HepG2 (cell line): ENCODE data around the gene DPH5. TPM values are rescaled to one million over a fixed set of nuclear protein-coding genes. Genes with fewer than 3 reads are reported as not detected.

ENCODE experiments used
- ATAC-seq: fragments of 200-7000 bp; cut with Tn5 transposase; 3 replicates; pipeline ENCODE4 v1.9.1; 2020; ENCODE audit warnings: mild to moderate bottlenecking, moderate library complexity
- BruUV-seq: library from RNA; stranded (reverse); fragments of 400-500 nt; replicated peaks from 2 replicates; lab custom pipeline; 2021; lab: Mats Ljungman, UMichigan
- CTCF ChIA-PET: fragments of 300-600 bp; formaldehyde crosslinking; extraction: SDS; loops from one replicate; lab custom pipeline; 2021; ENCODE audit warnings: low total read pairs, inconsistent platforms, low intra/inter-chr PET ratio; lab: Yijun Ruan, JAX
- POLR2A ChIA-PET: fragments of 350-600 bp; sonication (Branson Sonifier 250); formaldehyde crosslinking; loops from one replicate; lab custom pipeline; 2020; ENCODE audit warnings: antibody characterized with exemption, inconsistent platforms; lab: Yijun Ruan, JAX
- DNase-seq: peaks from one replicate; pipeline ENCODE4 v3.0.0-alpha.2; 2015; ENCODE audit warnings: low spot score
- FAIRE-seq: peaks from 3 replicates; lab custom pipeline; 2011; peaks lifted over from hg19 to GRCh38; lab: Jason Lieb, UNC
- H2AFZ ChIP-seq: one replicate; pipeline ENCODE4 v1.6.1; 2011; ENCODE audit warnings: low read length, inconsistent platforms
- H3K27ac ChIP-seq: fragments of 300-600 bp; 3 replicates; pipeline ENCODE4 v1.8.0; 2011; ENCODE audit warnings: mixed run types, mild to moderate bottlenecking, mixed read lengths, low read length, inconsistent platforms; ENCODE audit not compliant: insufficient read depth; ENCODE audit errors: extremely low read length
- H3K27me3 ChIP-seq, 2 experiments: fragments of 200-600 bp in 1 of 2; 2 replicates in 1 of 2; 3 replicates in 1 of 2; pipeline versions ENCODE4 v1.6.0 to v1.8.0; 2011; ENCODE audit warnings: low read length in 2 of 2, mild to moderate bottlenecking in 2 of 2, moderate library complexity in 2 of 2, inconsistent platforms in 1 of 2; ENCODE audit not compliant: insufficient read depth in 2 of 2, control insufficient read depth in 1 of 2
- H3K36me3 ChIP-seq, 2 experiments: fragments of 200-600 bp in 1 of 2; replicated peaks in 1 of 2; 2 replicates in 1 of 2; 3 replicates in 1 of 2; pipeline versions ENCODE4 v1.5.1 to v1.8.0; 2011; ENCODE audit warnings: low read length in 2 of 2, inconsistent platforms in 1 of 2; ENCODE audit not compliant: insufficient read depth in 2 of 2, control insufficient read depth in 1 of 2
- H3K4me1 ChIP-seq: 2 replicates; pipeline ENCODE4 v1.5.1; 2012; ENCODE audit warnings: low read length, inconsistent platforms; ENCODE audit not compliant: insufficient read depth
- H3K4me2 ChIP-seq: 2 replicates; pipeline ENCODE4 v1.6.0; 2011; ENCODE audit warnings: low read depth, low read length, inconsistent platforms
- H3K4me3 ChIP-seq, 3 experiments: fragments of 200-600 bp in 1 of 3; sonication (generic), shearing (Covaris generic) in 1 of 3; replicated peaks in 1 of 3; 2 replicates each; pipeline ENCODE4 v1.5.1; 2011 to 2016; ENCODE audit warnings: low read length in 3 of 3, inconsistent platforms in 2 of 3, low read depth in 2 of 3, mild to moderate bottlenecking in 2 of 3, control low read depth in 1 of 3, mixed read lengths in 1 of 3; ENCODE audit not compliant: insufficient read depth in 1 of 3
- H3K79me2 ChIP-seq: one replicate; pipeline ENCODE4 v1.6.1; 2011; ENCODE audit warnings: low read length, inconsistent platforms; ENCODE audit not compliant: insufficient read depth
- H3K9ac ChIP-seq: 2 replicates; pipeline ENCODE4 v1.6.0; 2011; ENCODE audit warnings: mild to moderate bottlenecking, low read depth, low read length, inconsistent platforms; ENCODE audit not compliant: insufficient read depth
- H3K9me3 ChIP-seq: 2 replicates; pipeline ENCODE4 v1.5.1; 2012; ENCODE audit warnings: mild to moderate bottlenecking, low read length
- H4K20me1 ChIP-seq: 2 replicates; pipeline ENCODE4 v1.6.0; 2011; ENCODE audit warnings: inconsistent platforms, mild to moderate bottlenecking, low read length, moderate library complexity; ENCODE audit not compliant: insufficient read depth
- IRF2 ChIP-seq: IDR thresholded peaks from 2 replicates; pipeline ENCODE4 v1.6.1; 2018; ENCODE audit warnings: missing genetic modification reagents, missing compliant biosample characterization
- MBD4 ChIP-seq: IDR thresholded peaks from 2 replicates; pipeline ENCODE4 v1.6.1; 2012; ENCODE audit warnings: low read length, inconsistent platforms, borderline replicate concordance
- MTA1 ChIP-seq: sonication (generic); formaldehyde crosslinking; IDR thresholded peaks from 2 replicates; pipeline ENCODE4 v1.4.0; 2020; ENCODE audit warnings: missing genetic modification reagents, mild to moderate bottlenecking, borderline replicate concordance
- NAIF1 ChIP-seq: sonication (generic); formaldehyde crosslinking; IDR thresholded peaks from 2 replicates; pipeline ENCODE4 v1.5.0; 2020; ENCODE audit warnings: mild to moderate bottlenecking, missing genetic modification reagents, borderline replicate concordance
- SNRNP70 ChIP-seq: fragments of 200-400 bp; formaldehyde crosslinking; IDR thresholded peaks from 2 replicates; pipeline ENCODE4 v1.6.1; 2017; ENCODE audit warnings: mild to moderate bottlenecking, low read depth, low read length, moderate library complexity
- WGBS: methylation state at CpG from one replicate; pipeline ENCODE4 v1.1.6; 2017; ENCODE audit warnings: low lambda C conversion rate; 5-methylcytosine and 5-hydroxymethylcytosine counted together
- in situ Hi-C: cut with HindIII; loops from 2 replicates; pipeline ENCODE4 v1.10.0; 2017; ENCODE audit warnings: low pct_unique_long_range_greater_than_20kb; ENCODE audit not compliant: extremely low pct_ligation_motif_present
- intact Hi-C: fragments of 100-400 bp; cut with micrococcal nuclease; formaldehyde crosslinking; loops from one replicate; pipeline ENCODE4 v1.10.0; 2022; ENCODE audit not compliant: unreplicated experiment
- polyA plus RNA-seq, 8 experiments: library from polyadenylated mRNA; depleted of rRNA in 3 of 8; stranded (reverse) in 7 of 8; unstranded in 1 of 8; fragments of >200 nt; fragmentation: Illumina TruSeq in 4 of 8; extraction: Trizol in 4 of 8; gene quantifications; 2 replicates each; pipeline versions ENCODE4 v1.2.1 to v1.2.3, GENCODE V29; 2011 to 2016; ENCODE audit warnings: low read depth in 4 of 8, missing spikeins in 1 of 8, mixed read lengths in 1 of 8; ENCODE audit not compliant: insufficient read depth in 1 of 8
- total RNA-seq, 5 experiments: library from RNA; depleted of rRNA; stranded (reverse); fragments of >200 nt; fragmentation: Illumina TruSeq; extraction: Trizol; gene quantifications; 2 replicates each; pipeline ENCODE4 v1.2.3, GENCODE V29; 2016; ENCODE audit warnings: low read depth in 1 of 5
- TF ChIP-seq, protein P1 (sequence below): sonication (generic); formaldehyde crosslinking; conservative IDR thresholded peaks from 2 replicates; pipeline ENCODE4 v1.4.0; 2020; ENCODE audit warnings: missing genetic modification reagents
- TF ChIP-seq, protein P2 (sequence below): sonication (generic); formaldehyde crosslinking; IDR thresholded peaks from 2 replicates; pipeline ENCODE4 v1.9.0; 2021; ENCODE audit warnings: missing genetic modification reagents, borderline replicate concordance
- TF ChIP-seq, protein P3 (sequence below): sonication (generic); formaldehyde crosslinking; IDR thresholded peaks from 2 replicates; pipeline ENCODE4; 2020; ENCODE audit warnings: missing genetic modification reagents, mild to moderate bottlenecking, borderline replicate concordance

DPH5 gene
- total and polyA plus RNA-seq, 2 of the 13 experiments (the other 11 are each of a cell fraction or from before 2014, with no cell fraction given) = 53.2 to 79.6 TPM

DNA sequence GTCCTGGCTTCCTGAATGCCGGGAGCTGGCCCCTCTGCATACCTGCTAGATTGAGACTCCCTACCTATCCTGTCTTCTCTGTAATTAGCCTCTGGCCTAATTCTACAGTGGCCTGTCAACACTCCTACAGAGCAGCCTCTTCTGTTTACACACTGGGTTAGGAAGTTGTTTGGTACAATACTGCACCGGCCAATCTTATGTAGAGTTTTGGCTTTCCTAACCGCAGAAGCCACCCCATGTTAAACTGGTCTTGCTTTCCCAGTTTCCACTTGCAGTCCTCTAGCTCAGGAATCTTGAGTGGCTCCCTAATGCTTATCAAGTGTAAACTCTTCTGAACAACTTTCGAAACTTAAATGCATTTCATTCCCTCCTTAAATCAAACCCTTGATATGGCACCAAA is 42.8 kb downstream of the DPH5 start:
- no peaks in the 10 kb centered on the region for H3K27me3 ChIP-seq
- in situ Hi-C loops (no loop called here), intact Hi-C loops (no loop called here)
- BruUV-seq = no TSS peak
- TF ChIP-seq, protein P1, sequence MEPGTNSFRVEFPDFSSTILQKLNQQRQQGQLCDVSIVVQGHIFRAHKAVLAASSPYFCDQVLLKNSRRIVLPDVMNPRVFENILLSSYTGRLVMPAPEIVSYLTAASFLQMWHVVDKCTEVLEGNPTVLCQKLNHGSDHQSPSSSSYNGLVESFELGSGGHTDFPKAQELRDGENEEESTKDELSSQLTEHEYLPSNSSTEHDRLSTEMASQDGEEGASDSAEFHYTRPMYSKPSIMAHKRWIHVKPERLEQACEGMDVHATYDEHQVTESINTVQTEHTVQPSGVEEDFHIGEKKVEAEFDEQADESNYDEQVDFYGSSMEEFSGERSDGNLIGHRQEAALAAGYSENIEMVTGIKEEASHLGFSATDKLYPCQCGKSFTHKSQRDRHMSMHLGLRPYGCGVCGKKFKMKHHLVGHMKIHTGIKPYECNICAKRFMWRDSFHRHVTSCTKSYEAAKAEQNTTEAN (CRISPR knock-in tag) = no peak
- TF ChIP-seq MTA1 (CRISPR knock-in tag) = no peak
- no peak for TF ChIP-seq SNRNP70
- TF ChIP-seq, protein P2, sequence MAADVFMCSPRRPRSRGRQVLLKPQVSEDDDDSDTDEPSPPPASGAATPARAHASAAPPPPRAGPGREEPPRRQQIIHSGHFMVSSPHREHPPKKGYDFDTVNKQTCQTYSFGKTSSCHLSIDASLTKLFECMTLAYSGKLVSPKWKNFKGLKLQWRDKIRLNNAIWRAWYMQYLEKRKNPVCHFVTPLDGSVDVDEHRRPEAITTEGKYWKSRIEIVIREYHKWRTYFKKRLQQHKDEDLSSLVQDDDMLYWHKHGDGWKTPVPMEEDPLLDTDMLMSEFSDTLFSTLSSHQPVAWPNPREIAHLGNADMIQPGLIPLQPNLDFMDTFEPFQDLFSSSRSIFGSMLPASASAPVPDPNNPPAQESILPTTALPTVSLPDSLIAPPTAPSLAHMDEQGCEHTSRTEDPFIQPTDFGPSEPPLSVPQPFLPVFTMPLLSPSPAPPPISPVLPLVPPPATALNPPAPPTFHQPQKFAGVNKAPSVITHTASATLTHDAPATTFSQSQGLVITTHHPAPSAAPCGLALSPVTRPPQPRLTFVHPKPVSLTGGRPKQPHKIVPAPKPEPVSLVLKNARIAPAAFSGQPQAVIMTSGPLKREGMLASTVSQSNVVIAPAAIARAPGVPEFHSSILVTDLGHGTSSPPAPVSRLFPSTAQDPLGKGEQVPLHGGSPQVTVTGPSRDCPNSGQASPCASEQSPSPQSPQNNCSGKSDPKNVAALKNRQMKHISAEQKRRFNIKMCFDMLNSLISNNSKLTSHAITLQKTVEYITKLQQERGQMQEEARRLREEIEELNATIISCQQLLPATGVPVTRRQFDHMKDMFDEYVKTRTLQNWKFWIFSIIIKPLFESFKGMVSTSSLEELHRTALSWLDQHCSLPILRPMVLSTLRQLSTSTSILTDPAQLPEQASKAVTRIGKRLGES = no peak
- TF ChIP-seq MBD4 = no peak
- TF ChIP-seq NAIF1 (CRISPR knock-in tag) = no peak
- no peak for TF ChIP-seq IRF2 (CRISPR knock-in tag)
- TF ChIP-seq, protein P3, sequence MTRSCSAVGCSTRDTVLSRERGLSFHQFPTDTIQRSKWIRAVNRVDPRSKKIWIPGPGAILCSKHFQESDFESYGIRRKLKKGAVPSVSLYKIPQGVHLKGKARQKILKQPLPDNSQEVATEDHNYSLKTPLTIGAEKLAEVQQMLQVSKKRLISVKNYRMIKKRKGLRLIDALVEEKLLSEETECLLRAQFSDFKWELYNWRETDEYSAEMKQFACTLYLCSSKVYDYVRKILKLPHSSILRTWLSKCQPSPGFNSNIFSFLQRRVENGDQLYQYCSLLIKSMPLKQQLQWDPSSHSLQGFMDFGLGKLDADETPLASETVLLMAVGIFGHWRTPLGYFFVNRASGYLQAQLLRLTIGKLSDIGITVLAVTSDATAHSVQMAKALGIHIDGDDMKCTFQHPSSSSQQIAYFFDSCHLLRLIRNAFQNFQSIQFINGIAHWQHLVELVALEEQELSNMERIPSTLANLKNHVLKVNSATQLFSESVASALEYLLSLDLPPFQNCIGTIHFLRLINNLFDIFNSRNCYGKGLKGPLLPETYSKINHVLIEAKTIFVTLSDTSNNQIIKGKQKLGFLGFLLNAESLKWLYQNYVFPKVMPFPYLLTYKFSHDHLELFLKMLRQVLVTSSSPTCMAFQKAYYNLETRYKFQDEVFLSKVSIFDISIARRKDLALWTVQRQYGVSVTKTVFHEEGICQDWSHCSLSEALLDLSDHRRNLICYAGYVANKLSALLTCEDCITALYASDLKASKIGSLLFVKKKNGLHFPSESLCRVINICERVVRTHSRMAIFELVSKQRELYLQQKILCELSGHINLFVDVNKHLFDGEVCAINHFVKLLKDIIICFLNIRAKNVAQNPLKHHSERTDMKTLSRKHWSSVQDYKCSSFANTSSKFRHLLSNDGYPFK (CRISPR knock-in tag) = no peak
- H3K9ac ChIP-seq = no peak overlapping the region
- no peaks in the 10 kb centered on the region for H3K4me1 ChIP-seq
- H3K9me3 ChIP-seq = no peaks in the 10 kb centered on the region
- DNase-seq = no peak
- CTCF ChIA-PET = no interaction called here
- no peak for FAIRE-seq
- H4K20me1 ChIP-seq = no peaks in the 10 kb centered on the region
- H3K36me3 ChIP-seq = peaks cover 1 to 3% of the 10 kb centered on the region in 2 experiments; a peak in 3 of 5 replicates
- no peak overlapping the region for H2AFZ ChIP-seq
- WGBS = 98% methylated on average over 4 of the region's 4 CpGs
- ATAC-seq = no peak
- H3K4me2 ChIP-seq = no peak overlapping the region
- H3K4me3 ChIP-seq = no peak overlapping the region
- POLR2A ChIA-PET = no interaction called here
- H3K27ac ChIP-seq = no peak overlapping the region
- no peaks in the 10 kb centered on the region for H3K79me2 ChIP-seq
